GM10847 (cell line): ENCODE results near the gene CYB561.

ENCODE experiments used
- POLR2A ChIP-seq: IDR thresholded peaks from 2 replicates; pipeline ENCODE4 v1.6.1; 2011; ENCODE audit not compliant: insufficient read length; ENCODE audit errors: extremely low read depth

The CYB561 gene

GRCh38 chr17:63445065-63445464 lies 1.0 kb downstream of the CYB561 start:
- no peak for TF ChIP-seq POLR2A

GRCh38 chr17:63444457-63444856 lies 1.6 kb downstream of the CYB561 start:
- no peak for TF ChIP-seq POLR2A

GRCh38 chr17:63443053-63443452 lies 3.1 kb downstream of the CYB561 start:
- no peak for TF ChIP-seq POLR2A

DNA sequence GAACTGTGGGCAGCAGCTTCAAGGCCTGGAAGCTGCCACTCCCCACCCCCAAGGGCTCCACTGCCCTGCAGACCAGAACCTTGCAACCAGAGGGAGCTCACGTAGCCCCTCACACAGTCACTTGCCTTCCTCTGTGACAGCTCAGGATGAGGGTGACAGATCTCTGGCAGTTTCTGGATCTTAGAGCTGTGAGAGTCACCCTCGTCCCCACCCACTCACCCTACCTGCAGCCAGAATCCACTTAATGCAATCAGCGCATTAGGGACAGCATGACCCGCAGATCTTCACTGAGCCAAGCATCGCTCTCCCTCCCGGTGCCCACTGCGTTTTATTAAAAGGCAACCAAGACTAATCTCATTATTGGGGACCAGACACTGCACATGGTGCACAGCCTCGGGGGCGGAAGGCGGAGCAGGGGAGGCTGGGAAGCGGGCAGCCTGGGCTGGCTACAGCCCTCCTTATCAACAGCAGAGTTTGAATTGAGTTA lies 3.5 kb downstream of the CYB561 start:
- TF ChIP-seq POLR2A = no peak

DNA sequence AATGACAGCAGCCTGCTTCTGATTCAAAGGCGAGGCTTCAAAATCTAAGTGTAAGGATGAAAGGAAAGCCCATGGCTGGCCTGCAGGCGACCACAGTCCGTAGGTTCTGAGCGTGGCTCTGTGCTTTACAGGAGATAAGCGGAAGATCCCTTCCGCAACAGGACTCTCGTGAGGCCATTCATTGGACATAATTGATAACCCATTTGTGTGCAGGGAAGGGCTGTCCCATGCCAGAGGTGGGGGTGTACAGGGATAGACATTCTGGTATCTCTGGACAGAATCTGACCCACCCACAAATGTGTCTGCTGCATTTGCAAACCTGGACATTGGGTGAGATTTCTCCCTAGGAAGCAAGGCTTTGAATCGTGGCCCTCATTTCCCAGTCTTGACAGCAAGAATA lies 4.0 kb downstream of the CYB561 start:
- no peak for TF ChIP-seq POLR2A

GRCh38 chr17:63441654-63442053 lies 4.5 kb downstream of the CYB561 start:
- no peak for TF ChIP-seq POLR2A

GRCh38 chr17:63440770-63441335 lies 5.3 kb downstream of the CYB561 start:
- TF ChIP-seq POLR2A = no peak

DNA sequence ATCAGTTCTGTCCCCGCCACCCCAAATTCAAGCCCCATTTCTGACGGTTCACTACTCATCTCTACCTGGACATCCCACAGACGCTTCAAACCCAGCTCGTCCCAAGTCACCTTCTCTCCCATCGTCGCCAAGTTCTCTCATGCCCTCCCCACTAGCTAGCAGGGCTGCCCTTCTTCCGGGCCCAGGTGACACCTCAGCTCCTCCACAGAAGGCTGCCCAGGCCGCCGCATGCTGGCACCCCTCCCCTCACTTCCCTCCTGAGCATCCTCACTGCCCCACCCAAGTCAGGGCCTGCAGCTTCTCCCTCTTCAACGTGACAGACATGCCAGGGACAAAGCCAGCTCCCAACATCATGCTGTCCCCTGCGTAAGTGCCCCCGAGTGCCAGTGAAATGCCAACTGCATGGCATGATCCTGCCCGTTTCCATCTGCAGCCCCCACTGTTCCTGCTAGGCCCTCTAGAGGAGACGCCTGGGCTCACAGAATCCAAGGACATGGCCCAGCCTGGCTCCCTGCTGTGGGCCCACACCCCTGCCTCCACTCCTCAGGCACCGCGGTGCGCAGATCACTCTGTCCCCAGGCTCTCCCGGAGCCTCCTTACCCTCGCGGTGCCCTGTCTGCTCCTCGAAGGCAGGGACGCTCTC lies 5.9 kb downstream of the CYB561 start:
- TF ChIP-seq POLR2A = no peak

DNA sequence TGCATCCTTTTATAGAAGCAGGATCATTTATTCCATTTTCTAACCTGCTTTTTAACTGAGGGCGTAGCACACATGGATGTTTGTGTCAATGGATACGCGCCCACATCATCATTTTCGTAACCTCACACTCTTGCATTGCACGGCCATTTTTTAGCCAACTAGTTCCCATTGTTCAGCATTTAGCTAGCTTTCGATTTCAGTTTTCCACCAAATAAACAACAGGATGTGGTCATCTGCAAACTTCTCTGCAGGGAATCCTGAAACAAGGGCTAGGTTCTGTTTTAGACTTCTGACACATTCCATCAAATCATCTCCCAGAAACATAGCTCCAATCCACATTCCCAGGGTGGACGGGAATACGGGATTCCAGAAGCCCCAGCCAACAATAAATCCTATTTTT lies 6.4 kb downstream of the CYB561 start:
- TF ChIP-seq POLR2A = no peak

- no peak for TF ChIP-seq POLR2A
Measured at GRCh38 chr17:63438092-63439051, 7.7 kb downstream of the CYB561 start.

DNA sequence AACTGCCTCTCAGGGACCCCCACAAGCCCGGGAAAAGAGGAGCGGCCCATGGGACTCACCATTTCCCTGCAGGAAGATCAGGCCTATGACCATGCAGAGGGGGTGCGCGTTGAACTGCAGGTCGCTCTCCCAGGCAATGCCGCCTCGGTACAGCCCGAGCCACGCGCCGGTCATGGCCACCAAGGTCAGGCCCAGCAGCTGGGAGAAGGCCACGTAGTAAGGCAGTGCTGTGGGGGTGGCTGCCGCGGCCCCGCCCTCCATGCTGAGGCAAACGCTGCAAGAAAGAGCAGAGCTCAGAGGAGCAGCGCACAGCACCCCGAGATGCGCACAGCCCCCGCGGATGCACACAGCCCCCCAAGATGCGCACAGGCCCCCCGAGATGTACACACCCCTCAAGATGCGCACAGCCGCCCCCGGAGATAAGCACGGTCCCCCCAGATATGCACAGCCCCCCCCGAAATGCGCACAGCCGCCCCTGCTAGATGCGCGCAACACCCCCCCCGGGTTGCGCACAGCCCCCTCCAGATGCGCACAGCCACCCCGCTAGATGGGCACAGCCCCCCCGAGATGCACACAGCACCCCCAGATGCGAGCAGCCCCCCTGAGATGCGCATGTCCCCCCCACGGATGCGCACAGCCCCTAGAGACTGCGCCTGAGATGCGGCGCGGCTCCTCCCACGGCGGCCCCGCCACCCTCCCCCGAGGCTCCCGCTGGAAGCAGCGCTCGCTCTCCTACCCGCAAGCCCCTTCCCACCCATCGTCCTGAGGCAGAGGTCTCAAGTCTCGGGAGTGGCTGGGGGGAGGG lies 8.6 kb downstream of the CYB561 start:
- no peak for TF ChIP-seq POLR2A

GRCh38 chr17:63436523-63437110 lies 9.5 kb downstream of the CYB561 start:
- TF ChIP-seq POLR2A = no peak

- TF ChIP-seq POLR2A = no peak
Measured at GRCh38 chr17:63435681-63436522, 10.2 kb downstream of the CYB561 start.

DNA sequence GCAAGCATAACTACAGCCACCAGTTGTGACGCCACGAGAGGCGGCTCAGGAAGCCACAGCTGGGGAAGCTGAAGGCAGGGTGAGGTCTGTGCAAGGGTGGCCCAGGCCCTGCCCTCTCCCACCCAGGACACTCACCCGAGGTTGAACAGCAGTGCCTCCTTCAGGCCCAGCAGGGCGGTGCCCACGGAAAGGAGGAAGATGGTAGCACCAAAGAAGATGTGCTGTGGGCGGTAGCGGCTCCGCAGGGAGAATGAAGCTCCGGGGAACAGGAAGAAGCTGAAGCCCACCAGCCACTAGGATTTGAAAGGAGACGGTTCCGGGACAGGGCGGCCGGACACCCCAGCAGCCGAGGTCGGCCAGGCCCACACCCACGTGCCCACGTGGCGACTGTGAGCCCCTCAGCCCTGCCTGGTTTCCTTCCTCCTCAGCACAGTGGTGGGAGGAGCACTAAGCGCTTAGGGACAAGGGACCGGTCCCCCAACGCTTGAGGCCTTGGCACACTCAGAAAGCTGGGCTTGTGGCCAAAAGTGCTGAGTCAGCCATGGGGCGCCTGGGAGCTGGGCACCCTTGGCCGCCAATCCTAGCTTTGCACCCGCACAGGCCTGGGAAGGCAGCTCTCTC lies 11.0 kb downstream of the CYB561 start:
- no peak for TF ChIP-seq POLR2A
